BE2C (cell line): ENCODE results near the gene COPS2.

Experiments
- DNase-seq: peaks from one replicate; pipeline ENCODE4 v3.0.0-alpha.2; 2020
- H3K27me3 ChIP-seq: fragments of 250-450 bp; sonication (Bioruptor Pico); 2 replicates; pipeline ENCODE4 v1.5.1; 2020; ENCODE audit warnings: mild to moderate bottlenecking
- H3K36me3 ChIP-seq: fragments of 250-450 bp; sonication (Bioruptor Pico); 2 replicates; pipeline ENCODE4 v1.5.1; 2020; ENCODE audit warnings: mild to moderate bottlenecking
- H3K4me1 ChIP-seq: fragments of 250-450 bp; sonication (Bioruptor Pico); 2 replicates; pipeline ENCODE4 v1.5.1; 2020
- H3K4me3 ChIP-seq: 2 replicates; pipeline ENCODE4 v1.5.1; 2011; ENCODE audit warnings: low read depth, low read length
- H3K9me3 ChIP-seq: fragments of 250-450 bp; sonication (Bioruptor Pico); 2 replicates; pipeline ENCODE4 v1.5.1; 2020
- TF ChIP-seq, protein P1 (sequence below): IDR thresholded peaks from 2 replicates; pipeline ENCODE4 v1.5.1; 2012; ENCODE audit warnings: mild to moderate bottlenecking, low read depth, low read length

COPS2 gene

DNA sequence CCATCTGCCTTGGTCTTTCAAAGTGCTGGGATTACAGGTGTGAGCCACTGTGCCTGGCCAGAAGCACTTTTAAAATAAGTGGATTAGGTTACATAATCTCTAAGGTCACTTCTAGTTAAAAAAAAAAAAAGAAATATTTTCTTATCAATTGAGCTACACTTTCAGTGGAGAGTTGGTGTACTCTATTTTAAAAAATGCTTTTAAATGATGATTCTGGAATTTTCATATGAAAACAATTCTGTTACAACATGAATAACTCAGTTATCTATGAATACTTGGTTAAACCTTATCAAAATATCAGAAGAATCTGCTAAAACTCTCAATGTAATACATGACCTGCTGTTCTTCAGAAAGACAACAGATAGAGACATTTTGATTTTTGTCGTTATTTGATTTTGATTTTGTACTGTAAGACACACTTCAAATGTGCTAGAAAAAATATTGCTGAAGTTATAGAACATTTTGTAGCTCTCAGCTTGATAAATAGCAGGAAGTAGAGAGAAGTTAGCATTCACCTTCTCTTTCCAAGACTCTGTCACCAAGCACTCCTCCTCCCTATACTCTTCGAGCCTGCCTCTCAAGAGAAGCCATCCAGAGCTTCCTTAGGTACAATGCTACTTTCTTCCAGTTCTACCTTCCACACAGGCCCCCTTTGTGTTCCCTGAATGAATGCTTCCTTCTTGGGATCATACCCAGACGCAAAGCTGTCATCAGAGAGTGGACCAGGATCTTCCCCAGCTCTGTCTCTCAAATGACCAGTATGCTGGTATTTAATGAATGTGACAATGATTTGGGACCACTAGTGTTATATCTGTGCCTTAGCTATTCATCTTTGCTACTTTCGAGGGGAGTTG is 61.9 kb downstream of the COPS2 start:
- DNase-seq: no peak
- Histone ChIP-seq H3K4me3 (no peak overlapping the region), H3K9me3 (no peaks in the 10 kb centered on the region), H3K27me3 (no peaks in the 10 kb centered on the region), H3K36me3 (no peaks in the 10 kb centered on the region), H3K4me1 (no peaks in the 10 kb centered on the region; the same call in 1 of the 2 replicates)
- TF ChIP-seq, protein P1, sequence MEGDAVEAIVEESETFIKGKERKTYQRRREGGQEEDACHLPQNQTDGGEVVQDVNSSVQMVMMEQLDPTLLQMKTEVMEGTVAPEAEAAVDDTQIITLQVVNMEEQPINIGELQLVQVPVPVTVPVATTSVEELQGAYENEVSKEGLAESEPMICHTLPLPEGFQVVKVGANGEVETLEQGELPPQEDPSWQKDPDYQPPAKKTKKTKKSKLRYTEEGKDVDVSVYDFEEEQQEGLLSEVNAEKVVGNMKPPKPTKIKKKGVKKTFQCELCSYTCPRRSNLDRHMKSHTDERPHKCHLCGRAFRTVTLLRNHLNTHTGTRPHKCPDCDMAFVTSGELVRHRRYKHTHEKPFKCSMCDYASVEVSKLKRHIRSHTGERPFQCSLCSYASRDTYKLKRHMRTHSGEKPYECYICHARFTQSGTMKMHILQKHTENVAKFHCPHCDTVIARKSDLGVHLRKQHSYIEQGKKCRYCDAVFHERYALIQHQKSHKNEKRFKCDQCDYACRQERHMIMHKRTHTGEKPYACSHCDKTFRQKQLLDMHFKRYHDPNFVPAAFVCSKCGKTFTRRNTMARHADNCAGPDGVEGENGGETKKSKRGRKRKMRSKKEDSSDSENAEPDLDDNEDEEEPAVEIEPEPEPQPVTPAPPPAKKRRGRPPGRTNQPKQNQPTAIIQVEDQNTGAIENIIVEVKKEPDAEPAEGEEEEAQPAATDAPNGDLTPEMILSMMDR: no peak

DNA sequence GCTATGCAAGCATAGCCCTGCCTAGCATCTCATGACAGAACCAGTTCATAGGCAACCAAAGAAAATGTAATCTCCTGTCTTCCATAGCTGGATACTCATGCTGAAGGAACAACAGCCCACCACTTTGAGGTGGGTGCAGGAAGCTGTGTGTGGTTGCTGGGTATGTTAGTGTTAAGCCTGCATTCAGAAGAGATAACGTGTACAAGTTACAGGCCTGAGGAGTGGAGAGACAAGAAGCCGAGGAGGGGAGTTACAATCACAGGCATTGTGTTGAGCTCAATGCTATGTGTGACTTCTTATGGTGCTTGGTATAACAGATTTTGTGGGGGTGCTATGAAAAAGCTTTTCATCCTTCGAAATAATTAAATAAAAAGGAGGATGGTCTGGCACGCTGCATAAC is 66.4 kb downstream of the COPS2 start:
- Histone ChIP-seq H3K27me3 (no peaks in the 10 kb centered on the region), H3K4me1 (no peaks in the 10 kb centered on the region; the same call in 1 of the 2 replicates), H3K4me3 (no peak overlapping the region), H3K9me3 (no peaks in the 10 kb centered on the region), H3K36me3 (no peaks in the 10 kb centered on the region)
- DNase-seq: no peak
- TF ChIP-seq, protein P1: no peak

DNA sequence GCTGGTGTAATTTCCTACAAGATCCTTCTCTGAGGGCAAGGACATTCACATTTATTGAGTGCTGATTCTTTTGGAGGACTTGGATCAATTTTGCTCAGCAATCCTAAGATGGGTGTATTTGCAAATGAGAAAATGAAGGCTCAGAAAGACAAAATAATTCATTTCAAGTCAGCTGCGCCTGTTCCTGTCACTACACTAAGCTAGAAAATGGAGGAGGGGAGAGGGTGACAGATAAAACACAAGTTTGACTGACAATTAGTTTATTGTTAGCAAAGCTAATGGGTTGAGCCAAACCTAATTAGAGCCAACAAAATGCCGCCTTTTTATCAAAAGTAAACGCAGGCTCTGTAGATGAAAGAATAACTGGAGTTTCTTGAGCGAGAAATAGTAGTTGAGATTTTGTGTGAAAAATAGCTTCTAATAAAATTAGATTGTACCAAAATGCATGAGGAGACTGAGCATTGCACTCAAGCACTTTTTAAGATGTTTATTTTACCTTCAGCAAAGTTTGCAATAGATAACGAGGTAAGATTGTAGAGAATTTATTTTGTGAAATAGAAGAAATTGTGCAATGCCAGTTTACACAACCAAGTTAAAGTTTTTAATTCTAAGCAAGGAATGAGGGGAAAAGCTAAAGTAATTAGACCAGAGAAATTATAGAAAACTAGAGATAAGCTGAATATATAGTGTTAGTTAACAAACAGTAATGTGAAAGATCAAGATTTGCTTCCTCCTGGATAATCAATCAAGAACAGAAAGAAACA is 69.5 kb downstream of the COPS2 start:
- no peaks in the 10 kb centered on the region; the same call in 1 of the 2 replicates for H3K4me1 ChIP-seq
- no peaks in the 10 kb centered on the region for H3K9me3 ChIP-seq
- H3K4me3 ChIP-seq: no peak overlapping the region
- H3K27me3 ChIP-seq: no peaks in the 10 kb centered on the region
- H3K36me3 ChIP-seq: no peaks in the 10 kb centered on the region
- DNase-seq: no peak
- TF ChIP-seq, protein P1: no peak

DNA sequence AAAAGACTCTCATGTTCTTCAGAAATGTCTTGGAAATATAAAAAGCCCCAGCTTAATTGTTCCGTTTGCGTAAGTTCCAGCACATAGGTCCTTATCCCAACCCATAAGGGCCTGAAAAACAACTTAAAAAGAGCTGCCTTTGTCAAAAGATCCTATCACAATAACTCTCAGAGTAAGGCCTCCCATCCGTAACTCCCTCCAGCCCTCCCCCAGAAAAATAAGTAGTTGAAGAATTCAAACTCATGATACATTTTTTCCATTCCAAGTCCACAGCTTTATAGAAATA is 71.2 kb downstream of the COPS2 start:
- H3K9me3 ChIP-seq: no peaks in the 10 kb centered on the region
- H3K4me3 ChIP-seq: no peak overlapping the region
- no peaks in the 10 kb centered on the region for H3K27me3 ChIP-seq
- no peaks in the 10 kb centered on the region for H3K36me3 ChIP-seq
- TF ChIP-seq, protein P1: no peak
- H3K4me1 ChIP-seq: no peaks in the 10 kb centered on the region; the same call in 1 of the 2 replicates
- DNase-seq: no peak

DNA sequence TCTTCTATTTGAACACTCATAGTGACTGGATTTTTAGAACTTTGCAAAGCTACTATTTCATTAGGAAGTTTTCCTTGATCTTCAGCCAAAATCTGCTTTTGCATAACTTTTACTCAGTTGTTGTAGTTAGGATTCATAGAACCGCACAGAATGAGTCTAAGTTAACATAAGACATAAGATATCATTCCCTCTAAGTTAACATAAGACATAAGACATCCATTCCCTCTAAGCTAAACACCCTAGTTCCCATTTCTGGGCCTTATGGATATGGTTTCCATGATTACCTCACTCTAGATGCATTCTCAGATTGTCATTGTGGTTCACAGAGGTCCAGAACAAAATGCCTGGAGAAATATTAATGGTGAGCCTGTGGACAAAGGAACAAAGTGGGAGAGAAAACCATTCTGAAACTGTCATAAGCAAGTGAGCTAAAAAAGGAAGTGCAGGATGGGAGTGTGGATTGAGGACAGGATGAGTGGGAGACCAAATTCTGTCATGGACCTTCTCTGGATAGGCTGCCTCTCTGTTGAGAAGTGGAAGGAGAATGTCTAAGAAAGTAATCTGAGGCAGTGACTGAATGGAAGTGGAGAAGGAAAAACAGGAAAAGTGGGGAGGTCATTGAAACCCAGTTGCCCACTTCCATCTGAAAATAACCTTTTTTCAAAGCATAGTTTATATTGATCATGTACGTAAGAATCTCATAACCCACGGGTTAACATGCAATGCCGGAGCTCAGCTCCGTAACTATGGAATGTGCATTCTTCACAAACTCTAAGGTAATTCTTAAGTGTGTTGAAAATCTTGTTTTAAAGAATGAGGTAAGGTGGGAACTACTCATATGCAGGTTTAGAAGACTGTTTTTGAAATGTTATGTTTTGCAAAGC is 71.8 kb downstream of the COPS2 start:
- H3K36me3 ChIP-seq: no peaks in the 10 kb centered on the region
- no peaks in the 10 kb centered on the region for H3K27me3 ChIP-seq
- no peak overlapping the region for H3K4me3 ChIP-seq
- no peaks in the 10 kb centered on the region for H3K4me1 ChIP-seq
- TF ChIP-seq, protein P1: no peak
- no peak for DNase-seq
- H3K9me3 ChIP-seq: no peaks in the 10 kb centered on the region
